Measurements from ENCODE around the gene RPUSD4.
A peak's percentile ranks its signal among the peaks of the same experiment; 100 is the strongest.
"Not testable (repeated sequence)": the region's sequence is repeated elsewhere in the genome, so short reads cannot be mapped to it uniquely, and the experiment has no call there.

Gene RPUSD4

GRCh38 chr11:126211236-126212088, at the start of gene RPUSD4, which contains the start of gene FAM118B:
TSS of gene RPUSD4 (minus strand) at chr11:126211650. CDS start at chr11:126211638, 12 bp downstream.
TSS of gene FAM118B (plus strand) at chr11:126211782. CDS start at chr11:126235002, 23,220 bp downstream.
- DNase-seq, result peak; percentile 99

- DNase-seq, result no peak
Measured at GRCh38 chr11:126257764-126258163, 46.3 kb upstream of the RPUSD4 start.

- DNase-seq, result no peak
Measured at GRCh38 chr11:126257144-126257543, 45.7 kb upstream of the RPUSD4 start.

- no peak for DNase-seq
Measured at GRCh38 chr11:126256216-126256615, 44.8 kb upstream of the RPUSD4 start.

GRCh38 chr11:126255507-126255906, 44.1 kb upstream of the RPUSD4 start:
- DNase-seq, result not testable (repeated sequence)

- no peak for DNase-seq
Measured at GRCh38 chr11:126254819-126255218, 43.4 kb upstream of the RPUSD4 start.

GRCh38 chr11:126253265-126253664, 41.8 kb upstream of the RPUSD4 start:
- no peak for DNase-seq

GRCh38 chr11:126246636-126247035, 35.2 kb upstream of the RPUSD4 start:
- no peak for DNase-seq

- no peak for DNase-seq
Measured at GRCh38 chr11:126233391-126233790, 21.9 kb upstream of the RPUSD4 start.

- no peak for DNase-seq
Measured at GRCh38 chr11:126232683-126233082, 21.2 kb upstream of the RPUSD4 start.

- no peak for DNase-seq
Measured at GRCh38 chr11:126231725-126232459, 20.4 kb upstream of the RPUSD4 start.

GRCh38 chr11:126229858-126230540, 18.5 kb upstream of the RPUSD4 start:
- no peak for DNase-seq

- no peak for DNase-seq
Measured at GRCh38 chr11:126226334-126227084, 15.1 kb upstream of the RPUSD4 start.

GRCh38 chr11:126225295-126225665, 13.8 kb upstream of the RPUSD4 start:
- DNase-seq, result no peak

- DNase-seq, result no peak
Measured at GRCh38 chr11:126224647-126225294, 13.3 kb upstream of the RPUSD4 start.

- DNase-seq, result no peak
Measured at GRCh38 chr11:126219547-126219946, 8.1 kb upstream of the RPUSD4 start.

GRCh38 chr11:126217491-126217890, 6.0 kb upstream of the RPUSD4 start:
- DNase-seq, result no peak

- no peak for DNase-seq
Measured at GRCh38 chr11:126216526-126217305, 5.3 kb upstream of the RPUSD4 start.

GRCh38 chr11:126214841-126215240, 3.4 kb upstream of the RPUSD4 start:
- no peak for DNase-seq

- DNase-seq, result no peak
Measured at GRCh38 chr11:126214441-126214840, 3.0 kb upstream of the RPUSD4 start.

- DNase-seq, result no peak
Measured at GRCh38 chr11:126212089-126212660, 725 bp upstream of the RPUSD4 start.

All from stimulated activated CD4-positive, alpha-beta T cell treated with anti-CD3 and anti-CD28 coated beads, Interleukin-2, amount 100 ng/mL, for 48 hours (primary cell).